ENCODE results near the gene WDR4.

DNA sequence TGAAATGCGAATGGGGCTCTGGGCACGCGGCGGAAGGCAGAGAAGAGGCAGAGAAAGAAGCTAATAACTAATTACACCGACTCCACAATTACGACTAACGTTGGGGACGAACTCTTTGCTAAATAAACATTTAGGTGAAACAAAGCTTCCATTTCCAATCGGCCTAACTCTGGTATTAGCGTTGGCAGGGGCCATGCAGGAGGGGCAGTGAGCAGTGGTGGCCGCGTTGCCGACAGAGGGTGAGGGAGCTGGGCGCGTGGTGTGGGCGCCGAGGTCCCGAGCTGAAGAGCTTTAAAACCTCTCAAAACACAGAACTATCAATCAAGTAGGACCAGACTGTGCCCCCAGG, 13.2 kb upstream of the WDR4 start:
- TF ChIP-seq CTCF (IDR thresholded peaks at IDR 0.05 in 2 of 3, conservative IDR thresholded peaks at IDR 0.05 in 1 of 3; ENCODE audit: control insufficient read depth in 2 of 3, extremely low read depth in 1 of 3, insufficient read depth in 1 of 3, low read depth in 3 of 3, low read length in 3 of 3) (no peak), MAX (IDR thresholded peaks at IDR 0.05; ENCODE audit: low read depth, low read length) (no peak; the same call in 1 of the 2 replicates), HCFC1 (IDR thresholded peaks at IDR 0.05; ENCODE audit: low read length) (no peak), ZNF274 (IDR thresholded peaks at IDR 0.05; ENCODE audit: insufficient read depth, insufficient read length) (no peak)
- TF ChIP-seq, protein P1, sequence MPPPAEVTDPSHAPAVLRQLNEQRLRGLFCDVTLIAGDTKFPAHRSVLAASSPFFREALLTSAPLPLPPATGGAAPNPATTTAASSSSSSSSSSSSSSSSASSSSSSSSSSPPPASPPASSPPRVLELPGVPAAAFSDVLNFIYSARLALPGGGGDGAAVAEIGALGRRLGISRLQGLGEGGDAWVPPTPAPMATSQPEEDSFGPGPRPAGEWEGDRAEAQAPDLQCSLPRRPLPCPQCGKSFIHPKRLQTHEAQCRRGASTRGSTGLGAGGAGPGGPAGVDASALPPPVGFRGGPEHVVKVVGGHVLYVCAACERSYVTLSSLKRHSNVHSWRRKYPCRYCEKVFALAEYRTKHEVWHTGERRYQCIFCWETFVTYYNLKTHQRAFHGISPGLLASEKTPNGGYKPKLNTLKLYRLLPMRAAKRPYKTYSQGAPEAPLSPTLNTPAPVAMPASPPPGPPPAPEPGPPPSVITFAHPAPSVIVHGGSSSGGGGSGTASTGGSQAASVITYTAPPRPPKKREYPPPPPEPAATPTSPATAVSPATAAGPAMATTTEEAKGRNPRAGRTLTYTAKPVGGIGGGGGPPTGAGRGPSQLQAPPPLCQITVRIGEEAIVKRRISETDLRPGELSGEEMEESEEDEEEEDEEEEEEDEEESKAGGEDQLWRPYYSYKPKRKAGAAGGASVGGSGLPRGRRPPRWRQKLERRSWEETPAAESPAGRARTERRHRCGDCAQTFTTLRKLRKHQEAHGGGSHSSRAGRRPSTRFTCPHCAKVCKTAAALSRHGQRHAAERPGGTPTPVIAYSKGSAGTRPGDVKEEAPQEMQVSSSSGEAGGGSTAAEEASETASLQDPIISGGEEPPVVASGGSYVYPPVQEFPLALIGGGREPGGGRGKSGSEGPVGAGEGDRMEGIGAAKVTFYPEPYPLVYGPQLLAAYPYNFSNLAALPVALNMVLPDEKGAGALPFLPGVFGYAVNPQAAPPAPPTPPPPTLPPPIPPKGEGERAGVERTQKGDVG (CRISPR knock-in tag; IDR thresholded peaks at IDR 0.05), result no peak
- TF ChIP-seq, protein P2, sequence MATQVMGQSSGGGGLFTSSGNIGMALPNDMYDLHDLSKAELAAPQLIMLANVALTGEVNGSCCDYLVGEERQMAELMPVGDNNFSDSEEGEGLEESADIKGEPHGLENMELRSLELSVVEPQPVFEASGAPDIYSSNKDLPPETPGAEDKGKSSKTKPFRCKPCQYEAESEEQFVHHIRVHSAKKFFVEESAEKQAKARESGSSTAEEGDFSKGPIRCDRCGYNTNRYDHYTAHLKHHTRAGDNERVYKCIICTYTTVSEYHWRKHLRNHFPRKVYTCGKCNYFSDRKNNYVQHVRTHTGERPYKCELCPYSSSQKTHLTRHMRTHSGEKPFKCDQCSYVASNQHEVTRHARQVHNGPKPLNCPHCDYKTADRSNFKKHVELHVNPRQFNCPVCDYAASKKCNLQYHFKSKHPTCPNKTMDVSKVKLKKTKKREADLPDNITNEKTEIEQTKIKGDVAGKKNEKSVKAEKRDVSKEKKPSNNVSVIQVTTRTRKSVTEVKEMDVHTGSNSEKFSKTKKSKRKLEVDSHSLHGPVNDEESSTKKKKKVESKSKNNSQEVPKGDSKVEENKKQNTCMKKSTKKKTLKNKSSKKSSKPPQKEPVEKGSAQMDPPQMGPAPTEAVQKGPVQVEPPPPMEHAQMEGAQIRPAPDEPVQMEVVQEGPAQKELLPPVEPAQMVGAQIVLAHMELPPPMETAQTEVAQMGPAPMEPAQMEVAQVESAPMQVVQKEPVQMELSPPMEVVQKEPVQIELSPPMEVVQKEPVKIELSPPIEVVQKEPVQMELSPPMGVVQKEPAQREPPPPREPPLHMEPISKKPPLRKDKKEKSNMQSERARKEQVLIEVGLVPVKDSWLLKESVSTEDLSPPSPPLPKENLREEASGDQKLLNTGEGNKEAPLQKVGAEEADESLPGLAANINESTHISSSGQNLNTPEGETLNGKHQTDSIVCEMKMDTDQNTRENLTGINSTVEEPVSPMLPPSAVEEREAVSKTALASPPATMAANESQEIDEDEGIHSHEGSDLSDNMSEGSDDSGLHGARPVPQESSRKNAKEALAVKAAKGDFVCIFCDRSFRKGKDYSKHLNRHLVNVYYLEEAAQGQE (IDR thresholded peaks at IDR 0.05; ENCODE audit: low read depth, low read length), result no peak
